Epithelial cell of esophagus (primary cell): ENCODE measurements around the gene LAMTOR5.
A peak's percentile ranks its signal among the peaks of the same experiment; 100 is the strongest.
"Not testable (repeated sequence)": the region's sequence is repeated elsewhere in the genome, so short reads cannot be mapped to it uniquely, and the experiment has no call there.

Experiments
- DNase-seq: peaks from one replicate; pipeline ENCODE4 v3.0.0; 2010; ENCODE audit warnings: low read depth
- H3K4me3 ChIP-seq: 2 replicates; pipeline ENCODE4 v1.5.1; 2011; ENCODE audit warnings: mild to moderate bottlenecking, low read length, control low read depth
- TF ChIP-seq, protein P1 (sequence below): IDR thresholded peaks from 2 replicates; pipeline ENCODE4 v1.5.1; 2011; ENCODE audit warnings: low read depth, mild to moderate bottlenecking, low read length, control low read depth, inconsistent platforms; ENCODE audit not compliant: insufficient read depth; ENCODE audit errors: missing control alignments

LAMTOR5 gene

DNA sequence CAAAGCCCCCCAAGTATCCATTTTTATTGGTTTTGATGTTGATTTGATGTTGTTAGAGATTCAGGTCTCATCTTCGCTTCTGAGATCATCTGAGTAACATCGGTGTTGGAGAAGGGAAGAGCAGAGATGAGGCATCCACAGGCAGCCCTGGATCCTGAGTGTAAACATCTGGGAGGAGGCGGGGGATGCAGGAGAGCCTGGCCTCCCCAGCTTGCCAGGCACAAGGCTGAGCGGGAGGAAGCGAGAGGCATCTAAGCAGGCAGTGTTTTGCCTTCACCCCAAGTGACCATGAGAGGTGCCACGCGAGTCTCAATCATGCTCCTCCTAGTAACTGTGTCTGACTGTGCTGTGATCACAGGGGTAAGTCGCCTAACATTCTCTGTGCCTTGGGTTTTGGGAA is 43.4 kb upstream of the LAMTOR5 start, which contains the start of gene PROK1:
TSS of gene PROK1 (plus strand) at position 221 of the 400 bp plus-strand sequence. CDS start at position 289, 68 bp downstream.
- no peak for DNase-seq
- H3K4me3 ChIP-seq, result no peak within 1 kb of the TSS
- TF ChIP-seq, protein P1, sequence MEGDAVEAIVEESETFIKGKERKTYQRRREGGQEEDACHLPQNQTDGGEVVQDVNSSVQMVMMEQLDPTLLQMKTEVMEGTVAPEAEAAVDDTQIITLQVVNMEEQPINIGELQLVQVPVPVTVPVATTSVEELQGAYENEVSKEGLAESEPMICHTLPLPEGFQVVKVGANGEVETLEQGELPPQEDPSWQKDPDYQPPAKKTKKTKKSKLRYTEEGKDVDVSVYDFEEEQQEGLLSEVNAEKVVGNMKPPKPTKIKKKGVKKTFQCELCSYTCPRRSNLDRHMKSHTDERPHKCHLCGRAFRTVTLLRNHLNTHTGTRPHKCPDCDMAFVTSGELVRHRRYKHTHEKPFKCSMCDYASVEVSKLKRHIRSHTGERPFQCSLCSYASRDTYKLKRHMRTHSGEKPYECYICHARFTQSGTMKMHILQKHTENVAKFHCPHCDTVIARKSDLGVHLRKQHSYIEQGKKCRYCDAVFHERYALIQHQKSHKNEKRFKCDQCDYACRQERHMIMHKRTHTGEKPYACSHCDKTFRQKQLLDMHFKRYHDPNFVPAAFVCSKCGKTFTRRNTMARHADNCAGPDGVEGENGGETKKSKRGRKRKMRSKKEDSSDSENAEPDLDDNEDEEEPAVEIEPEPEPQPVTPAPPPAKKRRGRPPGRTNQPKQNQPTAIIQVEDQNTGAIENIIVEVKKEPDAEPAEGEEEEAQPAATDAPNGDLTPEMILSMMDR, result no peak

DNA sequence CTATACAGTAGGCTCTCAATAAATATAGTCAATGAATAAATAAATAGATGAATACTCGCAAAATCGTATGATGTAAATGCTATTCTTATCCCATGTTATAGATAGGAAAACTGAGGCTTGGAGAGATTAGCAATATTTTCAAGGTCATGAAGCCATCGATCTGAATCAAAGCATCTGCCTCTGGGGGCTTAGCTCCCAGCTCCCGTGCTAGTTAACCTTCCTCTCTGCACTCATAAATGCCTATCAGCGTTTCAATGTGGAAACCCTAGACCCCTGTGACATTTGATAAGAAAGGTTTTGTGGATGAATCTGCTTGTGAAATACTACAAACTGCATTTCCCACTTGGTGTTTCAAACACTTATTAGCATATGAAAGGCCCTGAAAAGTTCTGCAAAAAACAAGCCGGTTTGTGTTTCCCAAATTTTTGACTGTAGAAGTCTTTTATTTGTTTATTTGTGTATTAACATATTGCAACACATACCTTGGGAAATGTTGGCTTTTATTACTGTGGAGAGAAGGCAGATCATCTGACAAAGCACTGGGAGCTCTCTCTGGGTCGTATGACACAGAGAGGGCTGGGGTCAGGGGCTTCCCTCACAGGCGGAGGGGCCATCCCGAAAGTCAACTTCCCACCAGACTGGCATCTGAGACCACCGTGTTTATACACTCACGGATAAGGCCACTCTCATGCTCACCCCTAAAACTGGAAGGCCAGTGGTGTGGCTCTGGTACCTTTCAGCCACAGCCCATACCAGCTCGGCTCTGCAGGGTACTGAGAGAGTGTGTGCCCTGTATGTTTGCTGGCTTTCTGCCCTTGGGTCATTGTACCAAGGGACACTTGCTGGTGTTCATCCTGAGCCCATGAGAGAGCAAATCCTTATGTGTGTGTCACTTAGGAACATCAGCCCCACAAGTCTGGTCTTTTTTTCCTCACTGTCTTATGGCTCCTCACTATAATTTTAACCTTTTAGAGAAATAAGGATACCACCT is 42.5 kb upstream of the LAMTOR5 start:
- no peak for DNase-seq
- TF ChIP-seq, protein P1, result no peak
- no peak overlapping the region for H3K4me3 ChIP-seq

DNA sequence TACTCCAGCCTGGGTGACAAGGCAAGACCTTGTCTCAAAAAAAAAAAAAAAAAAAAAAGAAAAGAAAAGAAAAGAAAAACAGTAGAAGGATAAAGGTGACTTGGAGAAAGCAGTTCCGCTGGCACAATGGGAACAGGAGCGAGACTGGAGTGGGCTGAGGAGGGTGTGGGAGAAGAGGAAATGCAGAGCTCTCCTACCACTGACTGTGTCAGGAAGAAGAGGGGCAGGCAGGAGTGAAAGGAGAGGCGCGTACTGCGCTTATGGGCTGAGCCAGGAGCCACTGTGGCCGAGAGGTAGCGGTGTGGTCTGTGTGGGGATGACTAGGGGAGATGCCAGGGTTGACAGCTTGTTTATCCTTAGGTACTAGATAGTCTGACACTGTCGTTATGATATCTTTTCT is 37.1 kb upstream of the LAMTOR5 start:
- no peak overlapping the region for H3K4me3 ChIP-seq
- no peak for DNase-seq
- TF ChIP-seq, protein P1, result no peak

DNA sequence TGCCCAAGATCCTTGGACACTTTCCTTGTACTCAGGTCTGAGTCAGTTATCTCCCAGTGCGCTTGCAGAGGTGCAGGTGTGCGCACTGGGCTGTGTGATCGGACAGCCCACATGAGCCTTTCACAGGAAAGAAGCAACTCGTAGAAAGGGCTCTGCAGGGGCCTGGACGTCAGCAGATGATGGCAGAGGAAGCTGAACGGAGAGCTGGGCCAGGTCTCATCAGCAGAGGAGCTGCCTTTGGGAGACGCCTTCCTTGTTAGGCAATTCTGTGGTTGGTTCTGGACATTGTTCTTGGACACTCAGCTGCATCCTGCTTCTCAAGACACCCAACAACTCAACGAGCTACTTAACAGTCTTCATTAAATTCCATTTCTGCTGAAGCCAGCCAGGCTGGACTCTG is 36.0 kb upstream of the LAMTOR5 start:
- DNase-seq, result no peak
- TF ChIP-seq, protein P1, result no peak
- H3K4me3 ChIP-seq, result no peak overlapping the region

GRCh38 chr1:110441888-110442287 is 34.4 kb upstream of the LAMTOR5 start:
- TF ChIP-seq, protein P1, result no peak
- no peak overlapping the region for H3K4me3 ChIP-seq
- no peak for DNase-seq

- H3K4me3 ChIP-seq, result no peak overlapping the region
- TF ChIP-seq, protein P1, result no peak
- DNase-seq, result peak; percentile 56
These were observed 33.4 kb upstream of the LAMTOR5 start for GRCh38 chr1:110440877-110441276.

GRCh38 chr1:110439873-110440272 is 32.4 kb upstream of the LAMTOR5 start:
- not testable (repeated sequence) for H3K4me3 ChIP-seq, DNase-seq
